ENCODE data around the gene AGPAT3.

GRCh38 chr21:43919871-43920801, 55.1 kb downstream of the AGPAT3 start:
- TF ChIP-seq CTCF (IDR thresholded peaks at IDR 0.05; ENCODE audit: low read depth, low read length, poor library complexity, severe bottlenecking) (no peak), EZH2phosphoT487 (IDR thresholded peaks at IDR 0.05; ENCODE audit: borderline replicate concordance, low read length) (no peak)
